GM20000 (cell line): ENCODE results near the gene LRRIQ4.
A peak's percentile ranks its signal among the peaks of the same experiment; 100 is the strongest.

Experiments
- DNase-seq: peaks from one replicate; pipeline ENCODE4 v3.0.0; 2012; ENCODE audit warnings: low spot score
- TF ChIP-seq, protein P1 (sequence below): IDR thresholded peaks from 2 replicates; pipeline ENCODE4 v1.5.1; 2012; ENCODE audit warnings: mild to moderate bottlenecking, control low read depth; ENCODE audit errors: extremely low read depth, missing control alignments

LRRIQ4 gene

DNA sequence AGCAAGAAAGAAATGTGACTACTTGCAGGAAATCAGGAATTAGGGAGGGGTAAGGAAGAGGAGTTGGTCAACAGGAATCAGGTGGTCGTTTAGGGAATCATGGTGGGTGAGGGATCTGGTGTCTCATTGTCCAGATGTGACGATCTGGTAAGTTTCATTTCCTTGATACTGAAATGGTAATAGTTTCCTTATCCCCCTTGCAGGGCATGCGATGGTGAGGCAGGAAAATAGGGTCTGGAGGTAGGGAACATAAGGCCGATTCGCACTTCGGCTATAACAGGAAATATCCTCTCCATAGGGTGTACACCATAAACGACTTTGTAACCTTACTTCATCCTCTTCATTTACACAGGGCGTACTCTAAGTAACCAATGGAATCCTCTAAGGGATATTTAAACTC is 608 bp downstream of the LRRIQ4 start:
- no peak for DNase-seq
- TF ChIP-seq, protein P1, sequence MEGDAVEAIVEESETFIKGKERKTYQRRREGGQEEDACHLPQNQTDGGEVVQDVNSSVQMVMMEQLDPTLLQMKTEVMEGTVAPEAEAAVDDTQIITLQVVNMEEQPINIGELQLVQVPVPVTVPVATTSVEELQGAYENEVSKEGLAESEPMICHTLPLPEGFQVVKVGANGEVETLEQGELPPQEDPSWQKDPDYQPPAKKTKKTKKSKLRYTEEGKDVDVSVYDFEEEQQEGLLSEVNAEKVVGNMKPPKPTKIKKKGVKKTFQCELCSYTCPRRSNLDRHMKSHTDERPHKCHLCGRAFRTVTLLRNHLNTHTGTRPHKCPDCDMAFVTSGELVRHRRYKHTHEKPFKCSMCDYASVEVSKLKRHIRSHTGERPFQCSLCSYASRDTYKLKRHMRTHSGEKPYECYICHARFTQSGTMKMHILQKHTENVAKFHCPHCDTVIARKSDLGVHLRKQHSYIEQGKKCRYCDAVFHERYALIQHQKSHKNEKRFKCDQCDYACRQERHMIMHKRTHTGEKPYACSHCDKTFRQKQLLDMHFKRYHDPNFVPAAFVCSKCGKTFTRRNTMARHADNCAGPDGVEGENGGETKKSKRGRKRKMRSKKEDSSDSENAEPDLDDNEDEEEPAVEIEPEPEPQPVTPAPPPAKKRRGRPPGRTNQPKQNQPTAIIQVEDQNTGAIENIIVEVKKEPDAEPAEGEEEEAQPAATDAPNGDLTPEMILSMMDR, result no peak

DNA sequence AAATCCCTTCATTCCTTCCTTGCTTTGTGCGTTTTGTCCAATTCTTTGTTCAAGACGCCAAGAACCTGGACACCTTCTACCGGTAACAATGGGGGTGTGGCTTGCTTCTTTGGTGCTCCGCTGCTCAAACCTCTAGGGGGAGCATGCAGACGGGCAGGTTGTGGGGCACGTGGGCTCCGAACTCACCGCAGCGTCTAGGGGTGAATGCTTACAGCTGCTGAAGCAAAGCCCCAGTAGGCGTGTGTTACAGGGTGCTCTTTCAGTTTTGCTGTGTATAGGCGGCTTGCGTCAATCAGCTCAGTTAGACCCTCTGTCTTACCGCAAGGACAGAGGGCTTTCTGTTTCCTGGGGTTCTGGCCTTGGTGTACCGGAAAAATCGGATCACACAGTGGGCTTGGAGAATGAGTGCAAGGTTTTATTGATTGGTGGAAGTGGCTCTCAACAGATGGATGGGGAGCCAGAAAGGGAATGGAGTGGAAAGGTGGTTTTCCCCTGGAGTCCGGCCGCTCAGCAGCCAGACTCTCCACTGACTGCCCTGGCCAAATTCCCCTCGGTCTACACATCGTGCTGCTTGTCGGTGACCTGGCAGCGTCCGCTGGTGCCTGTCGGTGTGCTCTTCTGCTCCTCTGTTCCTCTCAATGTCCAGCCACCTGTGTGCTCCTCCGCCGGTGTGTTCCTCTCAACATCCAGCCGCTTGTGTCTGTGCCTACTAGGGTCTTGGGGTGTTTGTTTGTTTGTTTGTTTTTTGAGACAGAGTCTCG is 1.3 kb downstream of the LRRIQ4 start:
- DNase-seq, result peak; percentile 79
- TF ChIP-seq, protein P1, result peak; percentile 71

DNA sequence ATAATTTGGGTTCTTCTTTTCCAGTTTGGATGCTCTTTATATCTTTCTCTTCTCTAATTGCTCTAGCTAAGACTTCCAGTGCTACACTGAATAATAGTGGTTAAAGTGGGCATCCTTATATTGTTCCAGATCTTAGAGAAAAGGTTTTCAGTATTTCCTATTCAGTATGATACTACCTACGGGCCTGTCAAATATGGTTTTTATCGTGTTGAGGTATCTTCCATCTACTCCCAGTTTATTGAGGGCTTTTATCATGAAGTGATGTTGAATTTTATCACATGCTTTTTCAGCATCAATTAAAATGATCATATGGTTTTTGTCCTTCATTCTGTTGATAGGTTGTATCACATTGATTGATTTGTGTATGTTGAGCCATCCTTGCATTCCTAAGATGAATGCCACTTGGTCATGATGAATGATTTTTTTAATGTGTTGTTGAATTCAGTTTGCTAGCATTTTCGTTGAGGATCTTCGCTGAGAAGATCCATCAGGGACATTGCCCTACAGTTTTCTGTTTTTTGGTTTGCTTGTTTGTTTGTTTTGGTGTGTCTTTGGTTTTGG is 3.0 kb downstream of the LRRIQ4 start:
- TF ChIP-seq, protein P1, result no peak
- no peak for DNase-seq

DNA sequence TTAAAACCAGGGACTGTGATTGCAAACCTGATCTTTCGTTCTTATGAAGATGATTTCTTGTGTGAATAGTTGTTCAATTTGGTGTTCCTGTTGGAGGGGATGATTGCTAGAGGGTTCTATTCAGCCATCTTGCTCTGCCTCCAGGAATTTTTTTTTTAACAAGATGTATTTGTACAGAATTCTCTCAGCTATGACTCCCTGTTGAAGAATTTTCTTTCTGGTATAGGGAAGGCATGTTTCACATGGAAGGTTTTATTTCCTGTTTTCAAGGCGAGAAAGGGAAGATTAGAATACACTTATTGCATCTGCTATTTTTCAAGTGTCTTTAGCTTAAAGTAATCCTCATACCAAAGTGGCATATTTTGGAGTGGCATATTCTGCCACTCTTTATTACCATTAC is 5.6 kb downstream of the LRRIQ4 start:
- no peak for DNase-seq
- TF ChIP-seq, protein P1, result no peak

DNA sequence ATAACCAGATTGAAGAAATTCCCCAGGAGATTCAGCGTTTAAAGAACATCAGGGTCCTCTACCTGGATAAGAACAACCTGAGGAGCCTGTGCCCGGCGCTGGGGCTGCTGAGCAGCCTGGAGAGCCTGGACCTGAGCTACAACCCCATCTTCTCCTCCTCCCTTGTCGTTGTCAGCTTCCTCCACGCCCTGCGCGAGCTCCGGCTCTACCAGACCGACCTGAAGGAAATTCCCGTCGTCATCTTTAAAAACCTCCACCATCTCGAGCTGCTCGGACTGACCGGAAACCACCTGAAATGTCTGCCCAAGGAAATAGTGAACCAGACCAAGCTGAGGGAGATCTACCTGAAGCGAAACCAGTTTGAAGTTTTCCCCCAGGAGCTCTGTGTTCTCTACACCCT is 9.4 kb downstream of the LRRIQ4 start:
- TF ChIP-seq, protein P1, result no peak
- DNase-seq, result no peak

DNA sequence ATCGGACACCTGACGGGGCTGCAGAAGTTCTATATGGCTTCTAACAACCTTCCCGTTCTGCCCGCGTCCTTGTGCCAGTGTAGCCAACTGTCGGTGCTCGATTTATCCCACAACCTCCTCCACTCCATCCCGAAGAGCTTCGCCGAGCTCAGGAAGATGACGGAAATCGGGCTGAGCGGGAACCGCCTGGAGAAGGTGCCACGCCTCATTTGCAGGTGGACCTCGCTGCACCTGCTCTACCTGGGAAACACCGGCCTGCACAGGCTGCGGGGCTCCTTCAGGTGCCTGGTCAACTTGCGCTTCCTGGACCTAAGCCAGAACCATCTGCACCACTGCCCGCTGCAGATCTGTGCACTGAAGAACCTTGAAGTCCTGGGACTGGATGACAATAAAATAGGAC is 9.9 kb downstream of the LRRIQ4 start:
- TF ChIP-seq, protein P1, result no peak
- DNase-seq, result no peak

DNA sequence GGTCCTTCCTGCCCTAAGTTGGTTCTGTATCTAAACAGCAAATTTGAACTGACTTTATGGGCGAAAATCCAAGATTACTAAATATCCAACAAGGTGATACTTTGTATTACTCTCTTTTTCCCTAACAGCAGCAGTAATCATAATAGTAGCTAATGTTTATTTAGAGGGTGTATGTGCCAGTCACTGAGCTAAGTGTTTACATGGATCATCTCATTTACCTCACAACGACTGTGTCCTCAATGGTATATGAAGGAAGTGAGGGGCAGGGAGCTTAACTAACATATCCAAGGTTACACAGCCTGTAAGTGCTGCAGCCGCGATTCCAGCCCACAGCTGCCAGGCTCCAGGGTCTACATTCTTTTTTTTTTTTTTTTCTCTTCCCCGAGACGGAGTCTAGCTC is 10.3 kb downstream of the LRRIQ4 start:
- TF ChIP-seq, protein P1, result no peak
- DNase-seq, result no peak
